ENCODE measurements around the gene PAX2.

GRCh38 chr10:100779329-100779728, 33.9 kb downstream of the PAX2 start:
- TF ChIP-seq, protein P1, sequence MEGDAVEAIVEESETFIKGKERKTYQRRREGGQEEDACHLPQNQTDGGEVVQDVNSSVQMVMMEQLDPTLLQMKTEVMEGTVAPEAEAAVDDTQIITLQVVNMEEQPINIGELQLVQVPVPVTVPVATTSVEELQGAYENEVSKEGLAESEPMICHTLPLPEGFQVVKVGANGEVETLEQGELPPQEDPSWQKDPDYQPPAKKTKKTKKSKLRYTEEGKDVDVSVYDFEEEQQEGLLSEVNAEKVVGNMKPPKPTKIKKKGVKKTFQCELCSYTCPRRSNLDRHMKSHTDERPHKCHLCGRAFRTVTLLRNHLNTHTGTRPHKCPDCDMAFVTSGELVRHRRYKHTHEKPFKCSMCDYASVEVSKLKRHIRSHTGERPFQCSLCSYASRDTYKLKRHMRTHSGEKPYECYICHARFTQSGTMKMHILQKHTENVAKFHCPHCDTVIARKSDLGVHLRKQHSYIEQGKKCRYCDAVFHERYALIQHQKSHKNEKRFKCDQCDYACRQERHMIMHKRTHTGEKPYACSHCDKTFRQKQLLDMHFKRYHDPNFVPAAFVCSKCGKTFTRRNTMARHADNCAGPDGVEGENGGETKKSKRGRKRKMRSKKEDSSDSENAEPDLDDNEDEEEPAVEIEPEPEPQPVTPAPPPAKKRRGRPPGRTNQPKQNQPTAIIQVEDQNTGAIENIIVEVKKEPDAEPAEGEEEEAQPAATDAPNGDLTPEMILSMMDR (conservative IDR thresholded peaks at IDR 0.05): no peak
- no peak for TF ChIP-seq EZH2 (IDR thresholded peaks at IDR 0.05; ENCODE audit: low read depth)

Data from PC-9 (cell line).